RKO (cell line): ENCODE measurements around the gene ARHGEF40.
"Not testable (repeated sequence)": the region's sequence is repeated elsewhere in the genome, so short reads cannot be mapped to it uniquely, and the experiment has no call there.

Experiments
- DNase-seq: peaks from one replicate; pipeline ENCODE4 v3.0.0-alpha.2; 2016; ENCODE audit warnings: low spot score

The ARHGEF40 gene

DNA sequence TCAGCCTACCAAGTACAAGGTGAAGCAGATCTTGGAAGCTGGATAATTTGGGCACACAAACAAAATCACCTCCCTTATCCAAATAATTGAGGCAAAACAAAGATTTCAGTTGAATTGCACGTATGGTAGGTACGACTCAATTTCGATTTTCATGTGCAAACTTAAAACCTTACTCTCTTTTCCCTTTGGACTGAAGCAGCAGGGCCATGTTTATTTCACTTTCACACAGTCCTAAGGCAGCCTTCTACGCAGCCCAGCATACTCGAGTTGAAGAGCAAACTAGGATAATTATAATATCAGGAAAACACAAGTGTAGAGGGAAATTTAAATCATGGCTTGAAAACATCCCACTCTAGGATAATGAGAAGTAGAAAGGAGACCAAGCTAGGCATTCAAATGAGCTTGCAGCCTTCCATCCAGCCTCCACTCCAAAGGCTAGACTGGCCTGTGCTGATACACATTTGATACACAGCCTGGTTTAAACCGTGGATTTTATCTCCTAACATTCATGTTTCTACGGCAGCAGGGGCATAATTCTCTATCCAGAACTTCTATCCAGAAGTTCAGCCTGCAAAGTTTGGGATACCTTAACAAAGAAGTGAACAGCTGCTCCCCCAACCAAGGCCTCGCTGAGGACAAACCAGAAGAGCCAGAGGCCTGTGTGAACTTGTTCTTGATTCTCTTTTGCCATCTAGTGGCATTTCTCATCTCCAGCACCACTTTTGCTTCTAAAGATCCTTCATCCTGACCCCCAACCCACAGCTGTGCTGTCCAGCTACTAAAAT is 30.3 kb upstream of the ARHGEF40 start:
- peak; percentile 70 for DNase-seq

DNA sequence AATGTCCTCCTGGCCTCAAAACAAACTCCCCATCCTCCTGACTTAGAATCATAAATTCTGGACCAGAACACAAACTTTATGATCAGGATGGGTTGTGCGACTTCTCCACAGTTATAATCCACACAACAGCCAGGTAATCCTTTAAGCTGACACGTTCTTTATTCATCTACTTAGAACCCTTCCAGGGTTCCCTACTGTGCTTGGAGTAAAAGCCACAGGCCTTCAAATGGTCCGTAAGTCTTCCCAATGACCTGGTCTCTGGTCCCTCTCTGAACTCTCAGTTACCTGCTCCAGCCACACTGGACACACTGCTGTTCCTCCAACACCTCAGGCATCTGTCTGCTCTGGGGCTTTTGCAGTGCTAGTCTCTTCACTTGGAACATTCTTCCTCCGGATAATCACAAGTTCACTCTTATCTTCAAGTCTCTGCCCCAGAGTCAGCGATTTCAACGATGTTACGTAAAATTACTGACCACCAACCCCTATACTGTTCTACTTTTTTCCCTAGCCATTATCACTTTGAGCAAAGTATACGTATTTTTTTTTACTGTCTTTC is 29.7 kb upstream of the ARHGEF40 start:
- no peak for DNase-seq

DNA sequence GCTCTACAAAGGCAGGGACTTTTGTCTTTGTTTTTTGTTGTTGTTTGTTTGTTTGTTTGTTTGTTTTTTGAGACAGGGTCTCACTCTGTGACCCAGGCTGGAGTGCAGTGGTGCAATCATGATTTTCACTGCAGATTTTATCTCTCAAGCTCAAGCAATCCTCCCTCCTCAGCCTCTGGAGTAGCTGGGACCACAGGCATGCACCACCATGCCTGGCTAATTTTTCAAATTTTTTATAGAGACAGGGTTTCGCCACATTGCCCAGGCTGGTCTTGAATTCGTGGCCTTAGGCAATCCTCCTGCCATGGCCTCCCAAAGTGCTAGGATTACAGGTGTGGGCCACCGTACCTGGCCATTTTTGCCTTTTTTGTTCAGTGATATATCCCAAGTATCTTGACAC is 29.2 kb upstream of the ARHGEF40 start:
- DNase-seq = not testable (repeated sequence)

DNA sequence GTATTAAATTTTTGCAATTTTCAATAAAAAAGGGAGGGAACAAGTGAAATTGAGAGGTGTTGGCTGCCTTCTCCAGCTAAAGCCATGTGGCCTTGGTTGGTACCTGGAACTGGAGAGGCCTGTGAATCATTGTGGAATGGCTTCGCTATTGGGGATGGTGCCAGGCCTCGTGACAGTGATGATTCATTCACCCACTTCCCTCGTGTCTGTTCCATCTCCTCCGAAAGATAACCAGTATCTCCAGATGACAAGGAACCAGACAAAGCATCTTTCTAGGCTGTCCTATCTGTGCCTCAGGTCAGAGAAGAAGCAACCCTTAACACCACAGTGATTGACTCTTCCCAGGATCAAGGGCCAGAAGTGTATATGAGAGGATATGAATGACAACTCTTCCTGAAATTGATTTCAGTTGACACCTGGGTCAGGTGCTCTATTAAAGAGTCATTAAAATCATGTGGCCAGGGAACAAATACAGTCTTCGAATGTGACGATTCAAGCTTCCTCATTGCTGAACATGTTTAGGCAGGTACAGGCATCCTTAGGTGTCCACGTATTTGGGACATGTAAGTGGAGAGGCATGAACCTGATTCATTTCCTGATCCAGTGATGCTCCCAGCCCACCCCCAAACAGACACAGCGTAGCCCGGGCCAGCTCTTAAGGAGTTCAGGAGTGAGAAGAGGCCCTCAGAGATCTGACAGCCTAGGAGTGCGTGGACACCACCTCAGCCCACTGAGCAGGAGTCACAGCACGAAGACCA is 28.2 kb upstream of the ARHGEF40 start, which contains the start of gene RNASE7:
Gene RNASE7 (plus strand): TSS at position 687 of the 758 bp plus-strand sequence. CDS start 631 bp downstream, outside the sequence.
- DNase-seq = no peak

DNA sequence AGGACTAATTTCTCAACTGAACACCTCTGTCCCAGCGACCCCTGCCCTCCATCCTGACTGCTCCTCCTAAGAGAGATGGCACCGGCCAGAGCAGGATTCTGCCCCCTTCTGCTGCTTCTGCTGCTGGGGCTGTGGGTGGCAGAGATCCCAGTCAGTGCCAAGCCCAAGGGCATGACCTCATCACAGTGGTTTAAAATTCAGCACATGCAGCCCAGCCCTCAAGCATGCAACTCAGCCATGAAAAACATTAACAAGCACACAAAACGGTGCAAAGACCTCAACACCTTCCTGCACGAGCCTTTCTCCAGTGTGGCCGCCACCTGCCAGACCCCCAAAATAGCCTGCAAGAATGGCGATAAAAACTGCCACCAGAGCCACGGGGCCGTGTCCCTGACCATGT is 27.2 kb upstream of the ARHGEF40 start:
- no peak for DNase-seq

DNA sequence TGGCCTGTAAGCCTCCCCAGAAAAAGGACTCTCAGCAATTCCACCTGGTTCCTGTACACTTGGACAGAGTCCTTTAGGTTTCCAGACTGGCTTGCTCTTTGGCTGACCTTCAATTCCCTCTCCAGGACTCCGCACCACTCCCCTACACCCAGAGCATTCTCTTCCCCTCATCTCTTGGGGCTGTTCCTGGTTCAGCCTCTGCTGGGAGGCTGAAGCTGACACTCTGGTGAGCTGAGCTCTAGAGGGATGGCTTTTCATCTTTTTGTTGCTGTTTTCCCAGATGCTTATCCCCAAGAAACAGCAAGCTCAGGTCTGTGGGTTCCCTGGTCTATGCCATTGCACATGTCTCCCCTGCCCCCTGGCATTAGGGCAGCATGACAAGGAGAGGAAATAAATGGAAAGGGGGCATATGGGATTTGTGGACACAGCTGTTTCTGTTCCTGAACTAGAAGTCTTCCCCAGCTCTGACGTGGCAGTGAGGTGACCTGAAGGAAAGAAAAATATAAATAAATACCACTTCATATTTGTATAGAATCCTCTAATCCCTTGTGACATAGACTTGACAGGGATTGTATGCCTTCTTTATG is 26.6 kb upstream of the ARHGEF40 start:
- no peak for DNase-seq

DNA sequence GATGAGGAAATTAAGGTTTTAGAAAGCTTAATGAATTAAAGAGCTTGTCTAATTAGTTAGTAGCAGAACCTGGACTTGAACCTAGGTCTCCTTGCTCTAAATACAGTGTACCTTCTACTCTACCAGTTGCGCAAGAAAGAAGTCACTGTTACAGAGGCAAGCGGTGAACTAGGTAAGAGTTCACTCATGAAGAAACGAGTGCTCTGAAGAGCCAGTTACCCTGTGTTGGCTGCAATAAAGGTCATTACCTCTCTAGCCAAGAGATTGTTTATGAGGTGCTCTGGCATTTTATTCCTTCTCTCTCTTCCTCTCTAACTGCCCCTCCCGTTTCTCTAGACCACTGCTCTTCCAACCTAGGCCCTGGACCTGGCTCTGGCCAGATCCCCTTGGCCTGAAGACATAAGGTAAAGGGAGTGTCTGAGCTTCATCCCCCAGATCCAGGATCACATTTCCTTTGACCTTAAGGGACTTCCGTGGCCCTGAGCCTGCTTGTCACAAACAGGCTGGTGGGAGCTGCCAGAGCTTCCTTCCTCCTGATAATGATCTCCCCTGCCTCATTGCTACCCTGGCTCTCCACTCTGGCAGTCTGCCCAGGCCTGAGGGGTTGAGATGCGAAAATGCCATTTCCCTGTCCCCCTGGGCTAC is 26.0 kb upstream of the ARHGEF40 start:
- no peak for DNase-seq

DNA sequence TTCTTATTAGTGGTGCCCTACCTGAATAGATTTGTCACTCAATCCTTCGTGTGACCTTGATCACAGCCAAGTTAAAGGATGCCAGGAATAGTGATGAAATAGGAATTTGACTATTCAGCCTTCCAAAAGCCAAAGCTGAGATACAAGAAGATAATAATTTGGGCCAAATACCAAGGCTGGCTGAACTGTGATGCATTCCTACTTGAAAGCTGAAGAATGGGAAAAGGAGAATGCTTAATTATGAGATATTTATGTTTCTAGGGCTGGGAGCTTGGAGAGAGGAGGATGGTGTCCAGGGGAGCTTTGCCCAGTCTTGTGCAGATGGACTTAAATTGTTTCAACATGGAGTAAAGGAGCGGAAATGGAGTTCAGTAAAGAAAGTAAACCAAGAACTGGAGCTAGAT is 22.7 kb upstream of the ARHGEF40 start:
- DNase-seq = no peak

DNA sequence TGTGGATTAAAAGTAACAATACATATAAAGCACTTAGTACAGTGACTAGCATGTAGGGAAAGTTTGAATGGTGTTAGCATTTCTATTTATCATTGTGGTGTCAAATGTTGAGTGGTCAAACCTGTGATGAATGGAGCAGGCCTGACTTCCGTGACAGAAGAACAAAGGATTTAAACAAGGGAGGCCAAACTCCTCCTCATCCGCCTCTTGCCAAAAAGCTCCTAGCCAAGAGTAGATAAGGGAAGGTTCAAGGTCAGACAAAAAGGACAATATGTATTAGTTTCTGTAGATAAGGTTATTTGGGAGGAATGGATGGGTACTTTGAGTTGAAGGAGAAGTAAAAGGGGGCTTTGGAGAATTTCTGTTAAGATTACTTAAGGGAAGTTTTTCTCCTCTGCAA is 21.5 kb upstream of the ARHGEF40 start:
- DNase-seq = no peak

DNA sequence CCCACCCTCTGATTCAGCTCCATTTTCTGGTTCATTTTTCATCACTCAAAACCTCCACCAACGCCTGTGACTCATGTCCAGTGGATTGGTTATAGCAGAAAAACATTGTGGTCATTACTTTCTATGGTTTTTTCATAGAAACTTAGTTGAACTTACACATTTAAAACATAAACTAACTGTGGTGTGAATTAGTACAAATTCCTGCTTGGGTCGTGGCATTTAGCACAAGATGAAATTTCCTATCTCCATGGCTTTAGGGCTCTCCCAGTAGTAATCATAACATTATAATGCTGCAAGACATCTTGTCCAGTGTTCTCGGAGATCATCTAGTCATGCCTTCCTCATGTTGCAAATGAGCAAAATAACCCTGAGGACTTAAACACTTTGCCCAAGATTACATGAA is 20.8 kb upstream of the ARHGEF40 start:
- no peak for DNase-seq

DNA sequence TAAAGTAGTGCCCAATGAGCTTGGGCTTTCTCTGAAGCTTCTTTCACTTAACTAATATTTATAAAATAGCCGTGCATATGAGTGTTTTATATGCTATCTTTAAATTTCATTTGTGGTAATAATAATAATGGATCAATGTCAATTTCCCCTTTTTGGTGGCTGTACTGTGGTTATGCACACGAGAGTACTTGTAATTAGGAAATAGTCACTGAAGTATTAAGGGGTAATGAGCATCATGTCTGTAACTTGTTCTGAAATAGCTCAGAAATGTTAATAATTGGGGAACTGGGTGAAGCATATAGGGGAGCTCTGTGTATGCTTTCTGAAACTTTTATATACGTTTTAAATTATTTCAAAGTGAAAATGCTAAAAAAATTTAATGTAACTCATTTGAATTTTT is 19.5 kb upstream of the ARHGEF40 start:
- no peak for DNase-seq

DNA sequence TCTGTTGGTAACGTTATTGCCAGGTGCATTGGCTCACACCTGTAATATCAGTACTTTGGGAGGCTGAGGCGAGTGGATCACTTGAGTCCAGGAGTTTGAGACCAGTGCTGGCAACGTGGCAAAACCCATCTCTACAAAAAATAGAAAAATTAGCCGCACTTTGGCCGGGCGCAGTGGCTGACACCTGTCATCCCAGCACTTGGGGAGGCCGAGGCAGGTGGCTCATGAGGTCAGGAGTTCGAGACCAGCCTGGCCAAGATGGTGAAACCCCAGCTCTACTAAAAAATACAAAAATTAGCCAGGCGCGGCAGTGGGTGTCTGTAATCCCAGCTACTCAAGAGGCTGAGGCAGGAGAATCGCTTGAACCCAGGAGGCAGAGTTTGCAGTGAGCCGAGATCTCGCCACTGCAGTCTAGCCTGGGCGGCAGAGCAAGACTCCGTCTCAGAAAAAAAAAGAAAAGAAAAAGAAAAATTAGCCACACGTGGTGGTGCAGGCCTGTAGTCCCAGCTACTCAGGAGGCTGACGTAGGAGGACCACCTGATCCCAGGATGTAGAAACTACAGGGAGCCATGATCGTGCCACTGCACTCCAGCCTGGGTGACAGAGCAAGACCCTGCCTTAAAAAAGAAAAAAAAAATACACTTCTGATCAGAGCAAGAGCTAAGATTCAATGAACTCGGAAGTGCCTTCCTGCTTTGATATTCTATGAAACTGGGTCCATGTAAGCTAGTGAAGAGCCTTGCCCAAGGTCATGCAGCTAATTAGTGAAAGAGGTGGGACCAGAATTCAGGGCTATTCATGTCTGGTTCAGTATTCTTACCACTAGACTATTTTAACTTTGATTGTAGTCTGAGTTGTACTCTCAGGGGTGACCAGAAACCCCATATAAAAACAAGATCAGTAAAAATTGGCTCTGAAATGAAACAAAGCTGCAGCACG is 16.7 kb upstream of the ARHGEF40 start:
- no peak for DNase-seq

DNA sequence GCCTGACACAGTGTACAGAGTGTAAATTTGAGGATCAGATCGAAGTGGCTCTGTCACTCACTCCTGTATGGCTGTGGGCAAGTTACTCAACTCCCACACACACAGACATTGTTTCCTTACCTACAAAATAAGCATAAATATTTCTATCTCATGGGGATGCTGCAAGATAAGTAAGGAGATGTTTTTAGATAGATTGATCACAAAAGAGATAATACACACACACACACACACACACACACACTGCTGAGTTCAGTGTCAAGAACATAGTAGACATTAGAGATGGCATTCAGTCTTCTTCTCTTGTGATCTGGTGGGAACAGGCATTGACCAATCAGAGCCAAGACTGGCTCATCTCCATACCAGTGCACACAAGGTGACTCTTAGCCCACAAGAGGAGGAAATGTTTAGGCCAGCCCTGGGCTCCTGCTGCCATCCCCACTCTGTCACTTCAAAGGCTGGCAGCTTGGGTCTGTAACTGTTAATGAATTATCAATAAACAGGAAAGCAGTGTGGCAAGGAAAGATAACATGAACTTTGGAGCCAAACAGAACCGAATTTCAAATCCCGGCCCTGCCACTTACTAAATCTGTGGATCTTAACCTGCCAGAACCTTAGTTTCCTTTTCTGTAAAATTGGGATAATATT is 15.9 kb upstream of the ARHGEF40 start:
- no peak for DNase-seq

DNA sequence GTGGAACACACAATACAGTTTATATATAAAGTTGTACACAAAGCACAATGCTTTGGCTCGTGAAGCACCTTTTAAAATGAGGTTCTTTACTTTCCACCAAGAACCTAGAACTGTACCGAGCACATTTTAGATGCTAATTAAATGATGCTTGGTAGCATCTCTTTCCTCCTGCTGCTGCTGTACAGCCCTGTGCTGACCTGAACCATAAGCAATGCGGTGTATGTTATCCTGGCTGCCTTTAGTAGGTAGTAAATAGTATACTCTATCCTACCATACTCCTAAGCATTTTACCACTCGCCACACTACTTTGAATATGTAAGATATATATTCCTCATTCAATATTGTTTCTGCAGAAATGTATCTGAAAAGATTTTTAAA is 15.3 kb upstream of the ARHGEF40 start:
- no peak for DNase-seq

DNA sequence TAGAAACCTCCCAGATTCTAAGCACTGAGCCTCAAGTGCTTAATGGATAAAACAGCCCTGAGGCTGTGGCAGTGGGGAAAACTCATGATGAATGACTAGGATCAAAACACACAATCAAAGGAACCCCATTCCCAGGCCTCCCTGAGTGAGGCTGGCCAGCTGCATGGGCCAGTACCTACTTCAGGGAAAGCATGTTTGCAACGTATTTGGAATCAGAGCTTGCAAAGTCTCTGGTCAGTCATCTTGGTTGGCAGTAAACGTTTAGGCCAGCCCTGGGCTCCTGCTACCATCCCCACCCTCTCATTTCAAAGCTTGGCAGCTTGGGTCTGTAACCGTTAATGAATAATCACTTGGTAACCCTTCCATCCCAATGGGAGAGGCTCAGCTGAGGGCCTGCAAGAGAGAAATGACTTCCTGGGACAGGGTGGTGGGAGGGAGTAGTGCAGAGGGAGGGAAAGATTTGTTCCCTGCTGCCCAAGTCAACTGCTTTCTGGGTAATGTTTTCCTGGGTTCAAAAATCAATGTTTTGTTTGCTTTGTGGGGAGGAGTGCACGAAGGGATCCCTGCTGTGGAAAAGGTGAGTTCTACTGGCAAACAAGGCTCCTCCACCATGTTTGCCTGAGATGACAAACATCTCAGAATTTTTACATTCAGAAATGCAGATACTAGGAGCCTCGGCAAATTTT is 14.5 kb upstream of the ARHGEF40 start:
- no peak for DNase-seq

DNA sequence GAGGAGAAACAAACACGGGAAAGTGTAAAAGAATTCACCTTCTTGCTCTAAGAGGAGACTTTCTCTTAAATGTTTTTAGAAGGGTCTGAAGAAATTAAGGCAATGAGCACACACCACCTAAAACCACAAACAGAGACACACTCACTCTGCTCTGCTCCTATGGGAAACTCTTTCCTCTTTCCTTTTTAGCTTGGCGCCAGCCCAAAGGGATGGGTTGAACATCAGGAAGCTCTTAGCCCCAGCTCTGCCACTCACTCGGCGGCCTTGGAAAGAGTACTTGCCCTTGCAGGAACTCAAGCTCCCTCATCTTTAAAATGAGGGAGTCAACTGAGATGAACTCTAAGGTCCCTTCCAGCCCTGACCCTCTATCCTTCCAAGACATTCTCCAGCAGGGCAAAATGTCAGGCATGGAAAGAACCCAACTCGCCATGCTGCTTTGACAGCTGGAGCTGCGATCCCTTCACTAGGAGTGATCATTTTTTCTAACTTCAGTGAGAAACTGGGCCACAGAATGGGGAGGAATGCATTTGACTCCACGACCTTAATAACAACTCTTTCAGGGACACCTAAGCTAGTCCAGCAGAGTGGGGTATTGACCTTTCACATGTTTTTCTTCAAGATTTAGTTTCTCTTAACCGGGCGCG is 13.5 kb upstream of the ARHGEF40 start:
- DNase-seq = no peak

DNA sequence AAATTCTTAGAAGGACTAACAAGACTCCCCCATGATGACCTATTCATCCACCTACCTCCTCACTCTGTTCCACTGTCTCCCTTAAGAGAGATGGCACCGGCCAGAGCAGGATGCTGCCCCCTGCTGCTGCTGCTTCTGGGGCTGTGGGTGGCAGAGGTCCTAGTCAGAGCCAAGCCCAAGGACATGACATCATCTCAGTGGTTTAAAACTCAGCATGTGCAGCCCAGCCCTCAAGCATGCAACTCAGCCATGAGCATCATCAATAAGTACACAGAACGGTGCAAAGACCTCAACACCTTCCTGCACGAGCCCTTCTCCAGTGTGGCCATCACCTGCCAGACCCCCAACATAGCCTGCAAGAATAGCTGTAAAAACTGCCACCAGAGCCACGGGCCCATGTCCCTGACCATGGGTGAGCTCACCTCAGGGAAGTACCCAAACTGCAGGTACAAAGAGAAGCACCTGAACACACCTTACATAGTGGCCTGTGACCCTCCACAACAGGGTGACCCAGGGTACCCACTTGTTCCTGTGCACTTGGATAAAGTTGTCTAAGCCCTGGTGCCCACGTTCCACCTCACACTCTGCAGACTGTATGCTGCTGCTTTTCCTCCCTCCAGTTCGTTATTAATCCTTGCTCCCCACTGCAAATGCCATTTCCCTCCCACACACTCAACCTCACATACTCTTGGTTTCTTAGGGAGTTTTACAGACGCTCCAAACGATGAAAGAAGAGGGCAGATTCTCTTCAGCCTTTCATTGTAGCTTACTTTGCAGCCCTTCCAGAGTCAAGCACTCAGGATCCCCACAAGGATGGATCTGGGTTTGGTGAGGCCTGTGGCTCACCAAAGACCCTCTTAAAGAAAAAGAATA is 12.1 kb upstream of the ARHGEF40 start, which contains the start of gene RNASE8:
Gene RNASE8 (plus strand): TSS at position 20 of the 873 bp plus-strand sequence. CDS start 71 bp downstream, at position 91.
- no peak for DNase-seq

DNA sequence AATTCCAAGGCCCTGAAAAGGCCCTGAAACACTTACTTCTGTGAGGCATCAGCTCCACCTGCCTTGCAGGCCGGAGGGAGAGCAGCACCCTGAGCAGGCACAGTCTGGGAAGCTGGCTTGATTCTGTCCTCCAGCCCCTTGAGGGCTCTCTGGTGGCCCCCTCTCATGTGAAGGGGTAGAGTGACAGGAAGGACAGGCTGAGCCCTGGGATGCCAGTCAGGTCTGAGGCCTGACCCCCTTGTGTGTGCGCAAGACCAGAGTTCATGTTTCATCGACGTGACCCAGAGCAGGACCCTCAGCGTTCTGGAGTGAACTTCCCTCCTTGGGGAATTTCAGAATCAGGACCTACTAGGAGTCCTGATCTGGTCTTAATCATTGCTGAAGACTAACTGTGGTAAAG is 11.2 kb upstream of the ARHGEF40 start:
- DNase-seq = no peak
